VCaP (cell line): ENCODE results near the gene OIT3.
"Not testable (repeated sequence)": the region's sequence is repeated elsewhere in the genome, so short reads cannot be mapped to it uniquely, and the experiment has no call there.

ENCODE experiments used
- H3K27ac ChIP-seq: fragments of 450-650 bp; 2 replicates; pipeline ENCODE4 v1.5.1; 2017
- TF ChIP-seq, protein P1 (sequence below): fragments of 450-650 bp; conservative IDR thresholded peaks from 2 replicates; pipeline ENCODE4 v1.5.1; 2017; ENCODE audit warnings: mild to moderate bottlenecking, moderate library complexity

OIT3 gene

DNA sequence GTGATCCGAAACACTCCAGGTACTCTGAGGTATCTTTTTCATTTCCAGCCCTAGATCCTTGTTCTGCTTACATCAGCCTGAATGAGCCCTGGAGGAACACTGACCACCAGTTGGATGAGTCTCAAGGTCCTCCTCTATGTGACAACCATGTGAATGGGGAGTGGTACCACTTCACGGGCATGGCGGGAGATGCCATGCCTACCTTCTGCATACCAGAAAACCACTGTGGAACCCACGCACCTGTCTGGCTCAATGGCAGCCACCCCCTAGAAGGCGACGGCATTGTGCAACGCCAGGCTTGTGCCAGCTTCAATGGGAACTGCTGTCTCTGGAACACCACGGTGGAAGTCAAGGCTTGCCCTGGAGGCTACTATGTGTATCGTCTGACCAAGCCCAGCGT is 5.1 kb downstream of the OIT3 start:
- no peak overlapping the region for H3K27ac ChIP-seq
- TF ChIP-seq, protein P1, sequence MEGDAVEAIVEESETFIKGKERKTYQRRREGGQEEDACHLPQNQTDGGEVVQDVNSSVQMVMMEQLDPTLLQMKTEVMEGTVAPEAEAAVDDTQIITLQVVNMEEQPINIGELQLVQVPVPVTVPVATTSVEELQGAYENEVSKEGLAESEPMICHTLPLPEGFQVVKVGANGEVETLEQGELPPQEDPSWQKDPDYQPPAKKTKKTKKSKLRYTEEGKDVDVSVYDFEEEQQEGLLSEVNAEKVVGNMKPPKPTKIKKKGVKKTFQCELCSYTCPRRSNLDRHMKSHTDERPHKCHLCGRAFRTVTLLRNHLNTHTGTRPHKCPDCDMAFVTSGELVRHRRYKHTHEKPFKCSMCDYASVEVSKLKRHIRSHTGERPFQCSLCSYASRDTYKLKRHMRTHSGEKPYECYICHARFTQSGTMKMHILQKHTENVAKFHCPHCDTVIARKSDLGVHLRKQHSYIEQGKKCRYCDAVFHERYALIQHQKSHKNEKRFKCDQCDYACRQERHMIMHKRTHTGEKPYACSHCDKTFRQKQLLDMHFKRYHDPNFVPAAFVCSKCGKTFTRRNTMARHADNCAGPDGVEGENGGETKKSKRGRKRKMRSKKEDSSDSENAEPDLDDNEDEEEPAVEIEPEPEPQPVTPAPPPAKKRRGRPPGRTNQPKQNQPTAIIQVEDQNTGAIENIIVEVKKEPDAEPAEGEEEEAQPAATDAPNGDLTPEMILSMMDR = no peak

DNA sequence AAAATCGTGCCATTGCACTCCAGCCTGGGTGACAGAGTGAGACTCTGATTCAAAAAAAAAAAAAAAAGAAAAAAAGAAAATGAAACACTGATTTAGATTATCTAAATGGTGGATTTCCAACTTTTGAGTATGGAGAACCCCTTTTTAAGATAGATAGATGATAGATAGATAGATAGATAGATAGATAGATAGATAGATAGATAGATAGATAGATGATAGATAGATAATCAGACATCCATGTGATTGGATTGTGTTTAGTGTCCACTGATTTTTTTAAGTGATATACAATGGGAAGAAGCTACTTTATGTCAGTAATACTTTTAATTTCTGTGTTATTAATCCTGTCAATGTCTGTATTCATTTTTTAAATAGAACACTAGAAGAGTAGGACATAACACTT is 6.0 kb downstream of the OIT3 start:
- TF ChIP-seq, protein P1 = no peak
- H3K27ac ChIP-seq = no peak overlapping the region

DNA sequence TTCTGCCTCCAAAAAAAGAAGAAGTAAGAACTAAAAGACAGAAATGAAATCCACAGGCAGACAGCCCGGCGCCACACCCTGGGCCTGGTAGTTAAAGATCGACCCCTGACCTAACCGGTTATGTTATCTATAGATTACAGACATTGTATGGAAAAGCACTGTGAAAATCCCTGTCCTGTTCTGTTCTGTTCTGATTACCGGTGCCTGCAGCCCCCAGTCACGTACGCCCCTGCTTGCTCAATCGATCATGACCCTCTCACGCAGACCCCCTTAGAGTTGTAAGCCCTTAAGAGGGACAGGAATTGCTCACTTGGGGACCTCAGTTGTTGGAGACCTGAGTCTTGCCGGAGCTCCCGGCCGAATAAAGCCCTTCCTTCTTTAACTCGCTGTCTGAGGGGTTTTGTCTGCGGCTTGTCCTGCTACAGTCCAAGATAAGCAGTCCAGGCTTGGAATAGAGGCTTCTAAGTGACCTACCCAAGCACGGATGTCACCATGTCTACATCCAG is 10.5 kb downstream of the OIT3 start:
- H3K27ac ChIP-seq = not testable (repeated sequence)

DNA sequence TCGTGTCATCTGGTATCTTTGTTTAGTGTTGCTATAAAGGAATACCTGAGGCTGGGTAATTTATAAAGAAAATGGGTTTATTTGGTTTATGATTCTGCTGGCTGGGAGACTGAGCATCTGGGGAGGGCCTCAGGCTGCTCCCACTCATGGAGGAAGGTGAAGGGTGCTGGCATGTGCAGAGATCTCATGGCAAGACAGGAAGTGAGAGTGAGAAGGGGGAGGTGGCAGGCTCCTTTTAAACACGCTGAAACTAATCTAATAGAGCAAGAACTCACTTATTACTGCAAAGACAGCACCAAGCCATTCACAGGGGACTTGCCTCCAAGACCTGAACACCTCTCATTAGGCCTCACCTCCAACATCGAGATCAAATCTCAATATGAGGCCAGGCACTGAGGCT is 11.3 kb downstream of the OIT3 start:
- H3K27ac ChIP-seq = no peak overlapping the region
- TF ChIP-seq, protein P1 = no peak

GRCh38 chr10:72906446-72906845 is 12.9 kb downstream of the OIT3 start:
- H3K27ac ChIP-seq = no peak overlapping the region
- TF ChIP-seq, protein P1 = no peak

GRCh38 chr10:72910705-72911104 is 17.2 kb downstream of the OIT3 start:
- H3K27ac ChIP-seq = no peak overlapping the region
- TF ChIP-seq, protein P1 = no peak

- TF ChIP-seq, protein P1 = no peak
- peak overlapping the region; percentile 43; the same call in 1 of the 2 replicates for H3K27ac ChIP-seq
Observed at GRCh38 chr10:72911758-72912157, 18.2 kb downstream of the OIT3 start.

- peak overlapping the region; percentile 43 for H3K27ac ChIP-seq
- TF ChIP-seq, protein P1 = no peak
Observed at GRCh38 chr10:72912736-72913135, 19.2 kb downstream of the OIT3 start.
